GM23248 (cell line): ENCODE measurements around the gene ATP2C1.

Source experiments
- EZH2 ChIP-seq: fragments of 200-600 bp; sonication (generic); IDR thresholded peaks from 2 replicates; pipeline ENCODE4 v1.6.1; 2018; ENCODE audit warnings: antibody characterized with exemption, mild to moderate bottlenecking; ENCODE audit not compliant: insufficient read depth, poor library complexity, severe bottlenecking
- EZH2phosphoT487 ChIP-seq: fragments of 200-600 bp; sonication (generic); IDR thresholded peaks from 2 replicates; pipeline ENCODE4 v1.6.1; 2018; ENCODE audit warnings: antibody characterized with exemption, moderate library complexity, mild to moderate bottlenecking, low read depth; ENCODE audit not compliant: insufficient read depth

DNA sequence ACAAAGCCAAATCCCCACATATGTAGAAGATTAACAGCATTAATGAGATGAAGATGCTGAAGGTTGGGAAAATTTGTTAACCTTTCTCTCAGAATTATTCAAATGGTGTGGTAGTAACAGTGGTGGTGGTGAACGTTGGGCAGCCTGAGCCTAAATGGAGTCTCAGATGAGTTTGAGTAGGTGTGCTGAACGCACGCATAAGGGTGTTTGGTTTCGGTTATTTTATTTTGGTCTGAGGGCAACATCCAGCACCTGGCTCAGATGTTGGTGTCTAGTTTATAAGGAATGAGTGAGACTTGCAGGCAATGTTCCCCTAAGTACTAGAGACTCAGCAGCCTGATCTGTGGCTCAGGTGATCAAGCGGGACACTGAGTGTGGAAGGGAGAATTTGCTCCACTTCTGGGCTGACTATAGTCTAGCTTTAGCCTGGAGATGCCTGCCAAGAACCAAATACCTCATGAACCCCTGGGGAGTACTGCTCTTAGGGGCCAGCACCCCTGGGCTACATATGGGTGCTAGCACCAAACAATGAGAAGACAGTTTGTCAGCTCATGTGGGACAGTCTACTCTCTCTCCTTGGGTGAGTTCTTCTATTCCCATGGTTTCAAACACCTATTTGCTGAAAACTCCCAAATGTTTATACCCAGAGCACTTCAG is 39.5 kb upstream of the ATP2C1 start:
- TF ChIP-seq EZH2phosphoT487 = no peak
- TF ChIP-seq EZH2 = no peak
